ENCODE measurements around the gene TPP1.

TPP1 gene

GRCh38 chr11:6653656-6654055, 34.4 kb upstream of the TPP1 start:
- no peaks in the 10 kb centered on the region for H3K9me3 Mint-ChIP-seq
- peaks cover 11% of the 10 kb centered on the region for H3K4me1 Mint-ChIP-seq
- ATAC-seq, result no peak

GRCh38 chr11:6653097-6653496, 33.9 kb upstream of the TPP1 start:
- Mint-ChIP-seq H3K4me1 (peaks cover 11% of the 10 kb centered on the region), H3K4me3 (no peak overlapping the region), H3K27ac (no peak overlapping the region), H3K27me3 (peaks cover 11% of the 10 kb centered on the region), H3K9me3 (no peaks in the 10 kb centered on the region)
- ATAC-seq (no peak), DNase-seq (no peak)

More at GRCh38 chr11:6653656-6654055, 34.4 kb upstream of the TPP1 start:
- Mint-ChIP-seq H3K27me3 (peaks cover 11% of the 10 kb centered on the region), H3K4me3 (no peak overlapping the region), H3K27ac (no peak overlapping the region)
- DNase-seq, result no peak

GRCh38 chr11:6652182-6652581, 33.0 kb upstream of the TPP1 start:
- Mint-ChIP-seq H3K27me3 (peaks cover 11% of the 10 kb centered on the region), H3K9me3 (no peaks in the 10 kb centered on the region), H3K4me1 (peaks cover 11% of the 10 kb centered on the region), H3K4me3 (no peak overlapping the region), H3K27ac (no peak overlapping the region)
- no peak for ATAC-seq
- DNase-seq, result no peak

- H3K27me3 Mint-ChIP-seq, result no peaks in the 10 kb centered on the region
- DNase-seq, result peak in 1 of 2 donors; percentile 33
- ATAC-seq, result peak; percentile 51
- H3K9me3 Mint-ChIP-seq, result no peaks in the 10 kb centered on the region
- peaks cover under 1% of the 10 kb centered on the region for H3K4me1 Mint-ChIP-seq
- no peak overlapping the region for H3K4me3 Mint-ChIP-seq
- no peak overlapping the region for H3K27ac Mint-ChIP-seq
Measured at GRCh38 chr11:6650980-6651379, 31.8 kb upstream of the TPP1 start.

GRCh38 chr11:6650104-6650503, 30.9 kb upstream of the TPP1 start:
- no peak for DNase-seq
- Mint-ChIP-seq H3K27me3 (no peaks in the 10 kb centered on the region), H3K4me1 (no peaks in the 10 kb centered on the region), H3K4me3 (no peak overlapping the region), H3K9me3 (no peaks in the 10 kb centered on the region), H3K27ac (no peak overlapping the region)
- no peak for ATAC-seq

- H3K4me1 Mint-ChIP-seq, result no peaks in the 10 kb centered on the region
- H3K4me3 Mint-ChIP-seq, result no peak overlapping the region
- ATAC-seq, result no peak
- H3K27me3 Mint-ChIP-seq, result no peaks in the 10 kb centered on the region
- H3K9me3 Mint-ChIP-seq, result no peaks in the 10 kb centered on the region
- DNase-seq, result no peak
- no peak overlapping the region for H3K27ac Mint-ChIP-seq
Measured at GRCh38 chr11:6648501-6648900, 29.3 kb upstream of the TPP1 start.

- no peak overlapping the region for H3K4me3 Mint-ChIP-seq
- no peaks in the 10 kb centered on the region for H3K27me3 Mint-ChIP-seq
- no peaks in the 10 kb centered on the region for H3K9me3 Mint-ChIP-seq
- ATAC-seq (no peak), DNase-seq (no peak)
- no peaks in the 10 kb centered on the region for H3K4me1 Mint-ChIP-seq
- H3K27ac Mint-ChIP-seq, result no peak overlapping the region
Measured at GRCh38 chr11:6647836-6648235, 28.6 kb upstream of the TPP1 start.

- Mint-ChIP-seq H3K27ac (no peak overlapping the region), H3K4me3 (no peak overlapping the region), H3K27me3 (no peaks in the 10 kb centered on the region), H3K4me1 (no peaks in the 10 kb centered on the region), H3K9me3 (no peaks in the 10 kb centered on the region)
- ATAC-seq (peak; percentile 71), DNase-seq (peak; percentile 37 to 49)
Measured at GRCh38 chr11:6646918-6647679, 27.9 kb upstream of the TPP1 start.

- Mint-ChIP-seq H3K9me3 (no peaks in the 10 kb centered on the region), H3K27me3 (no peaks in the 10 kb centered on the region), H3K4me1 (no peaks in the 10 kb centered on the region), H3K4me3 (no peak overlapping the region), H3K27ac (no peak overlapping the region)
- ATAC-seq (peak; percentile 36), DNase-seq (peak in 1 of 2 donors; percentile 41)
Measured at GRCh38 chr11:6646576-6646917, 27.3 kb upstream of the TPP1 start.

GRCh38 chr11:6646071-6646470, 26.8 kb upstream of the TPP1 start:
- no peak for ATAC-seq
- H3K27me3 Mint-ChIP-seq, result no peaks in the 10 kb centered on the region
- H3K9me3 Mint-ChIP-seq, result no peaks in the 10 kb centered on the region
- H3K4me3 Mint-ChIP-seq, result no peak overlapping the region
- no peaks in the 10 kb centered on the region for H3K4me1 Mint-ChIP-seq
- no peak overlapping the region for H3K27ac Mint-ChIP-seq
- DNase-seq, result no peak

- Mint-ChIP-seq H3K9me3 (no peaks in the 10 kb centered on the region), H3K27ac (no peak overlapping the region), H3K4me3 (no peak overlapping the region), H3K27me3 (no peaks in the 10 kb centered on the region), H3K4me1 (no peaks in the 10 kb centered on the region)
- ATAC-seq, result no peak
- no peak for DNase-seq
Measured at GRCh38 chr11:6642957-6643356, 23.7 kb upstream of the TPP1 start.

- no peak for DNase-seq
- Mint-ChIP-seq H3K27ac (no peak overlapping the region), H3K4me3 (no peak overlapping the region), H3K9me3 (no peaks in the 10 kb centered on the region), H3K27me3 (no peaks in the 10 kb centered on the region), H3K4me1 (no peaks in the 10 kb centered on the region)
- ATAC-seq, result no peak
Measured at GRCh38 chr11:6640985-6641701, 21.9 kb upstream of the TPP1 start.

- H3K27me3 Mint-ChIP-seq, result no peaks in the 10 kb centered on the region
- ATAC-seq (no peak), DNase-seq (no peak)
- H3K27ac Mint-ChIP-seq, result no peak overlapping the region
- H3K4me1 Mint-ChIP-seq, result no peaks in the 10 kb centered on the region
- no peak overlapping the region for H3K4me3 Mint-ChIP-seq
- H3K9me3 Mint-ChIP-seq, result no peaks in the 10 kb centered on the region
Measured at GRCh38 chr11:6640036-6640984, 21.1 kb upstream of the TPP1 start.

- H3K27ac Mint-ChIP-seq, result no peak overlapping the region
- ATAC-seq (no peak), DNase-seq (no peak)
- H3K9me3 Mint-ChIP-seq, result no peaks in the 10 kb centered on the region
- H3K4me1 Mint-ChIP-seq, result peaks cover 2% of the 10 kb centered on the region
- H3K27me3 Mint-ChIP-seq, result no peaks in the 10 kb centered on the region
- H3K4me3 Mint-ChIP-seq, result no peak overlapping the region
Measured at GRCh38 chr11:6638429-6638828, 19.2 kb upstream of the TPP1 start.

- no peak overlapping the region for H3K4me3 Mint-ChIP-seq
- H3K27ac Mint-ChIP-seq, result no peak overlapping the region
- H3K27me3 Mint-ChIP-seq, result no peaks in the 10 kb centered on the region
- ATAC-seq, result no peak
- no peaks in the 10 kb centered on the region for H3K9me3 Mint-ChIP-seq
- H3K4me1 Mint-ChIP-seq, result peaks cover 7% of the 10 kb centered on the region
- no peak for DNase-seq
Measured at GRCh38 chr11:6637871-6638270, 18.6 kb upstream of the TPP1 start.

GRCh38 chr11:6636480-6636879, 17.3 kb upstream of the TPP1 start:
- H3K27ac Mint-ChIP-seq, result no peak overlapping the region
- no peak for DNase-seq
- H3K4me1 Mint-ChIP-seq, result peaks cover 21% of the 10 kb centered on the region
- no peaks in the 10 kb centered on the region for H3K9me3 Mint-ChIP-seq
- H3K4me3 Mint-ChIP-seq, result no peak overlapping the region
- H3K27me3 Mint-ChIP-seq, result no peaks in the 10 kb centered on the region
- ATAC-seq, result no peak

Measured in stimulated activated naive CD8-positive, alpha-beta T cell treated with anti-CD3 and anti-CD28 coated beads, Interleukin-15, amount 100 ng/mL, for 72 hours (primary cell).